Neural progenitor cell (in vitro differentiated cells): Measurements from ENCODE around the gene CCL18. TPM values are rescaled to one million over a fixed set of nuclear protein-coding genes. Genes with fewer than 3 reads are reported as not detected.

ENCODE experiments used
- DNase-seq: peaks from one replicate; pipeline ENCODE4 v3.0.0-alpha.2; 2016; ENCODE audit warnings: low spot score
- H2AFZ ChIP-seq: fragments of 200-600 bp; sonication (generic); replicated peaks from 2 replicates; pipeline ENCODE4 v1.6.1; 2016; ENCODE audit warnings: antibody characterized with exemption
- H3F3A ChIP-seq: fragments of 200-600 bp; sonication (generic); 2 replicates; pipeline ENCODE4 v1.6.1; 2016; ENCODE audit warnings: antibody characterized with exemption, low read depth
- H3K27ac ChIP-seq: fragments of 200-600 bp; sonication (generic); 2 replicates; pipeline ENCODE4 v1.5.1; 2016; ENCODE audit warnings: mild to moderate bottlenecking
- H3K27me3 ChIP-seq: fragments of 200-600 bp; sonication (generic); 2 replicates; pipeline ENCODE4 v1.6.1; 2016; ENCODE audit warnings: mild to moderate bottlenecking, moderate library complexity
- H3K36me3 ChIP-seq: fragments of 200-600 bp; sonication (generic); 2 replicates; pipeline ENCODE4 v1.5.1; 2016
- H3K4me1 ChIP-seq: fragments of 200-600 bp; sonication (generic); 2 replicates; pipeline ENCODE4 v1.6.1; 2016; ENCODE audit warnings: mixed run types
- H3K4me2 ChIP-seq: fragments of 200-600 bp; sonication (generic); 2 replicates; pipeline ENCODE4 v1.6.1; 2016
- H3K4me3 ChIP-seq: fragments of 200-600 bp; sonication (generic); 2 replicates; pipeline ENCODE4 v1.5.1; 2016
- H3K79me2 ChIP-seq: fragments of 200-600 bp; sonication (generic); 2 replicates; pipeline ENCODE4 v1.6.1; 2016; ENCODE audit warnings: low read depth
- H3K9ac ChIP-seq: fragments of 200-600 bp; sonication (generic); 2 replicates; pipeline ENCODE4 v1.6.1; 2016
- H3K9me3 ChIP-seq: fragments of 200-600 bp; sonication (generic); 2 replicates; pipeline ENCODE4 v1.5.1; 2016; ENCODE audit warnings: low read depth
- H4K20me1 ChIP-seq: fragments of 200-600 bp; sonication (generic); 2 replicates; pipeline ENCODE4 v1.6.1; 2016; ENCODE audit warnings: low read depth
- H3K27ac Mint-ChIP-seq: 3 replicates; pipeline ENCODE4 v1.8.0; 2021; ENCODE audit warnings: mixed read lengths
- H3K27me3 Mint-ChIP-seq: 2 replicates; pipeline ENCODE4 v1.8.0; 2022; ENCODE audit warnings: low read depth, mild to moderate bottlenecking, inconsistent platforms, moderate library complexity, mixed read lengths; ENCODE audit not compliant: insufficient read depth
- H3K36me3 Mint-ChIP-seq: 3 replicates; pipeline ENCODE4 v1.8.0; 2021; ENCODE audit warnings: mixed read lengths
- H3K4me1 Mint-ChIP-seq: 3 replicates; pipeline ENCODE4 v1.8.0; 2021; ENCODE audit warnings: mixed read lengths
- H3K4me3 Mint-ChIP-seq: 3 replicates; pipeline ENCODE4 v1.8.0; 2021; ENCODE audit warnings: mild to moderate bottlenecking, moderate library complexity, mixed read lengths
- H3K9me3 Mint-ChIP-seq: 3 replicates; pipeline ENCODE4 v1.8.0; 2020; ENCODE audit warnings: mixed read lengths
- CTCF ChIP-seq: fragments of 200-600 bp; sonication (generic); IDR thresholded peaks from 2 replicates; pipeline ENCODE4 v1.5.1; 2017; ENCODE audit warnings: antibody characterized with exemption, mild to moderate bottlenecking
- EZH2 ChIP-seq: fragments of 200-600 bp; sonication (generic); IDR thresholded peaks from 2 replicates; pipeline ENCODE4 v1.6.1; 2017; ENCODE audit warnings: antibody characterized with exemption, mild to moderate bottlenecking, moderate library complexity
- EZH2phosphoT487 ChIP-seq: fragments of 200-600 bp; sonication (generic); IDR thresholded peaks from 2 replicates; pipeline ENCODE4 v1.6.1; 2017; ENCODE audit warnings: antibody characterized with exemption
- total RNA-seq: library from RNA; depleted of rRNA; stranded (reverse); fragments of >200 nt; gene quantifications from 2 replicates; pipeline ENCODE4 v1.2.3, GENCODE V29; 2015; ENCODE audit warnings: low replicate concordance

Gene CCL18
- total RNA-seq, 1 donor from 2014 or later, result not detected

DNA sequence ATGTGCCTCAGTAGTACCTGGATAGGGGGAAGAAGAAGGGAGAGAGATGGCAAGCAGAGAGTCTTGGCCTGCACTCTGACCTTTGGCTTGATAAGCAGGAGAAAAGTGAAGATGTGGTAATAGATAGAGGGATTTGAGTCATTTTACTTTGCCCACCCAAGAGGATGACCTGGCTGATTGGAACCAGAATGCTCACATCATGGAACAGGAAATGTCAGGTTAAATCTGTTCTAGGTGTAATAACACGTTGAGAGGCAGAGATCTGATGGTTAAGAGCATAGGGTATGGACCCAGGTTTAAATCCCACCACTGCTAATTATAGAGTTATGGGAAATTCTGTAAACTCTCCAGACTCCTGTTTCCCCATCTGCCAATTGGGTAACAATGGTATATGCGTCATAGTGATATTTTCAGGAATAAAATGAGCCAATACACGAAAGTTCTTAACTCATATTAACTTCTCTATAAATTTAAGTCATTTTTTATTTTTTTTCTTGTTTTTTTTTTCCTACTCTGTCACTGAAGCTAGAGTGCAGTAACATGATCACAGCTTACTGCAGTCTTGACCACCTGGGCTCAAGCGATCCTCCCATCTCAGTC, 8.1 kb upstream of the CCL18 start:
- no peak overlapping the region for H3K27ac Mint-ChIP-seq
- no peaks in the 10 kb centered on the region for H4K20me1 ChIP-seq
- H3K9me3 Mint-ChIP-seq, result peaks cover 3% of the 10 kb centered on the region
- H3K36me3 ChIP-seq, result no peaks in the 10 kb centered on the region
- H3F3A ChIP-seq, result no peaks in the 10 kb centered on the region
- no peak for DNase-seq
- no peaks in the 10 kb centered on the region for H3K9me3 ChIP-seq
- no peak overlapping the region for H3K4me3 ChIP-seq
- H3K36me3 Mint-ChIP-seq, result no peaks in the 10 kb centered on the region
- no peaks in the 10 kb centered on the region for H3K4me1 Mint-ChIP-seq
- H3K79me2 ChIP-seq, result no peaks in the 10 kb centered on the region
- no peak overlapping the region for H3K4me3 Mint-ChIP-seq
- no peak overlapping the region for H3K4me2 ChIP-seq
- H3K27me3 Mint-ChIP-seq, result no peaks in the 10 kb centered on the region
- H3K9ac ChIP-seq, result no peak overlapping the region
- no peak overlapping the region for H3K27ac ChIP-seq
- H2AFZ ChIP-seq, result no peak overlapping the region
- H3K27me3 ChIP-seq, result no peaks in the 10 kb centered on the region
- TF ChIP-seq EZH2, result no peak
- no peak for TF ChIP-seq EZH2phosphoT487
- TF ChIP-seq CTCF, result no peak
- H3K4me1 ChIP-seq, result no peaks in the 10 kb centered on the region

DNA sequence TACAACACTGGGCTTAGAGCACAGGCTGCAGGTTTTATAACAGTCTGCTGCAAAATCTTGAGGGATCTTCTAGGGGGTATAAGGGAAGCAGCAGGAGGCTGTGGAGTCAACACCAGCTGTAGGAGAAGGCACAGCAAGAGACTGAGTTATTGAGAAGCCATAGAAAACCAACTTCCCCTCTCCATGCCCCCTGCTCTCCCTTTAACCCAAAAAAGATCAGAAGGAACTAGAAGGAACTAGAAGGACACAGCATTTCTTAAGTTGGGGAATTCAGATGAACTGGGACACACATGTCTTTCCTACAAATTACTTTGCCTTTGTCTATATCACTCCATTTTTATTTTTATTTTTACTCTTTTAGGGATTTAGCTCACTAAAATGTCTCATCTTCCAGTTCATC, 6.2 kb upstream of the CCL18 start:
- Mint-ChIP-seq H3K4me3 (no peak overlapping the region), H3K27me3 (no peaks in the 10 kb centered on the region), H3K27ac (no peak overlapping the region), H3K9me3 (no peaks in the 10 kb centered on the region), H3K36me3 (no peaks in the 10 kb centered on the region), H3K4me1 (no peaks in the 10 kb centered on the region)
- H3K27ac ChIP-seq, result no peak overlapping the region
- TF ChIP-seq EZH2 (no peak), CTCF (no peak), EZH2phosphoT487 (no peak)
- peak overlapping the region; percentile 38 for H2AFZ ChIP-seq
- H3K4me2 ChIP-seq, result no peak overlapping the region
- H3K36me3 ChIP-seq, result no peaks in the 10 kb centered on the region
- no peaks in the 10 kb centered on the region for H3F3A ChIP-seq
- no peaks in the 10 kb centered on the region for H3K4me1 ChIP-seq
- no peaks in the 10 kb centered on the region for H3K9me3 ChIP-seq
- no peak overlapping the region for H3K9ac ChIP-seq
- no peaks in the 10 kb centered on the region for H4K20me1 ChIP-seq
- H3K27me3 ChIP-seq, result no peaks in the 10 kb centered on the region
- DNase-seq, result no peak
- H3K4me3 ChIP-seq, result no peak overlapping the region
- H3K79me2 ChIP-seq, result no peaks in the 10 kb centered on the region

DNA sequence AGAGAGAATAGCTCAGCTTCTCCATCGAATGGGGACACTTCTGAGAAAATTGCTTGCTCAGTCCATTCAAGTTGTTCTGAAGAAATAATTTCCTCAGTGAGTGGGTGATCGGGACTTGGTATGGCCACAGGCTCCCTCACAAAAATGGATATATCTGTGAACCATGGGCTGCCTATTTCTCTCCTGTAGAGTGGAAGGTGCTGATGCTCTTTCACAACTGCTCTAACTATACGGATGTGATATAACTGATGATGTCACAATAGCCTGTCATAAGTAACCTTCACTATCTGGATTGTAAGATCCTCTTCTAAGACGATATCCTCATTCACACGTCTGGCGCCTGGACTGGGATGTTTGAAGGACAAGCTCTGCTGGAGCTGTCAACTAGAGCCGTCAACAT, 4.7 kb upstream of the CCL18 start:
- TF ChIP-seq CTCF (no peak), EZH2phosphoT487 (no peak), EZH2 (no peak)
- Histone ChIP-seq H2AFZ (no peak overlapping the region), H4K20me1 (no peaks in the 10 kb centered on the region), H3K9me3 (no peaks in the 10 kb centered on the region), H3K36me3 (no peaks in the 10 kb centered on the region), H3K9ac (no peak overlapping the region), H3K27me3 (no peaks in the 10 kb centered on the region), H3K4me3 (no peak overlapping the region), H3K79me2 (no peaks in the 10 kb centered on the region), H3F3A (no peaks in the 10 kb centered on the region), H3K4me1 (no peaks in the 10 kb centered on the region), H3K4me2 (no peak overlapping the region), H3K27ac (no peak overlapping the region)
- H3K36me3 Mint-ChIP-seq, result no peaks in the 10 kb centered on the region
- H3K27me3 Mint-ChIP-seq, result no peaks in the 10 kb centered on the region
- no peaks in the 10 kb centered on the region for H3K4me1 Mint-ChIP-seq
- H3K27ac Mint-ChIP-seq, result no peak overlapping the region
- DNase-seq, result no peak
- no peaks in the 10 kb centered on the region for H3K9me3 Mint-ChIP-seq
- H3K4me3 Mint-ChIP-seq, result no peak overlapping the region
